Measurements from ENCODE around the gene ACTR8.

DNA sequence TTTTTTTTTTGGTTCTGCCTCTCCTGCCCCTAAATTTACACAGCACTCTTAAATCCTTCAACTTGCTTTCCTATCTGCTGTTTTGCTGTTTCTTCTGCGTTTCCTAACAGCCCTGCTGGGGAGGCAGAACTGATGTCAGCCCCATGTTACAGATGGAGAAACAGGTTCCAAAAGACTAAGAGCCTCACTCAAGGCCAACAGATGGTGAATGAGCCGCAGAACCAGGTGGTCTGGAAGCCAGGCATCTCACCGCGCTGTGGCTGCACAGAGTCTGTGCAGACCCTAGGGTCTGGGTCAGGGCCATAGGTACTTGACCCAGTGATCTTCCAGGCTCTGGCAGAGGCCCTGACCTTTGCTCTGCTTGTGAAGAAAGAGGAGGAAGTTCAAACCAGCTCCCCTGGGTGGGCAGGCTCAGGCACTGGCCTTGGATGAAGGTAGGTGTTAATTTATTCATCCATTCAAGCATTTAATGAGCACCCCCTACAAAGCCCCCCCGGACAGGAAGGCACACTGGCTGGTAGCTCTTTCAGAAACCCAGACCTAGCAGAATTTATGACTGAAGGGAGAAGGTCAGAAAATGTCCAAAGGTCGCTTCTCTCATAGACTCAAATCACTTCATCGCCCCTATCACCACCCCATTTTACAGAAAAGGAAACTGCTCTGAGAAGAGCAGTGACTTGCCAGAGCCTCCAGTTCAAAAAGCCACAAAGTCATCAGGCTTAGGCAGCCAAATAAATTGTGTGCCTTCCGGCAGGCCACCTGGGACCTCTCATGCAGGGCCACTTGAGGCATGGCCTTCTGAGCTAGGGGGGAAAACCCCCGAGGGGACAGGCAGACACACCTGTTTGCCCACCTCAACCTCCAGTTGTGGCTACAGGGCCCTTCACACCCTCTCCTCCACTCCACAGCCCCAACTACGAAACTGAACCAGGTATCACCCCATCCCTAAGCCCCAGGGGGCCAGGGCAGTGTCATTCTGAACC is 38.5 kb downstream of the ACTR8 start:
- TF ChIP-seq, protein P1, sequence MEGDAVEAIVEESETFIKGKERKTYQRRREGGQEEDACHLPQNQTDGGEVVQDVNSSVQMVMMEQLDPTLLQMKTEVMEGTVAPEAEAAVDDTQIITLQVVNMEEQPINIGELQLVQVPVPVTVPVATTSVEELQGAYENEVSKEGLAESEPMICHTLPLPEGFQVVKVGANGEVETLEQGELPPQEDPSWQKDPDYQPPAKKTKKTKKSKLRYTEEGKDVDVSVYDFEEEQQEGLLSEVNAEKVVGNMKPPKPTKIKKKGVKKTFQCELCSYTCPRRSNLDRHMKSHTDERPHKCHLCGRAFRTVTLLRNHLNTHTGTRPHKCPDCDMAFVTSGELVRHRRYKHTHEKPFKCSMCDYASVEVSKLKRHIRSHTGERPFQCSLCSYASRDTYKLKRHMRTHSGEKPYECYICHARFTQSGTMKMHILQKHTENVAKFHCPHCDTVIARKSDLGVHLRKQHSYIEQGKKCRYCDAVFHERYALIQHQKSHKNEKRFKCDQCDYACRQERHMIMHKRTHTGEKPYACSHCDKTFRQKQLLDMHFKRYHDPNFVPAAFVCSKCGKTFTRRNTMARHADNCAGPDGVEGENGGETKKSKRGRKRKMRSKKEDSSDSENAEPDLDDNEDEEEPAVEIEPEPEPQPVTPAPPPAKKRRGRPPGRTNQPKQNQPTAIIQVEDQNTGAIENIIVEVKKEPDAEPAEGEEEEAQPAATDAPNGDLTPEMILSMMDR (IDR thresholded peaks at IDR 0.05): no peak
- TF ChIP-seq POLR2A (IDR thresholded peaks at IDR 0.05): no peak
